Measurements from ENCODE around the gene GTPBP8. TPM values are rescaled to one million over a fixed set of nuclear protein-coding genes. Genes with fewer than 3 reads are reported as not detected.

Gene GTPBP8
- total and polyA plus RNA-seq, 2 of the 13 experiments (the other 11 are each of a cell fraction or from before 2014, with no cell fraction given): 12.5 to 16.7 TPM

GRCh38 chr3:112990672-112991602 is at the start of gene GTPBP8 (continued):
- TF ChIP-seq ZBTB34 (CRISPR knock-in tag; IDR thresholded peaks at IDR 0.05) (peak; percentile 75; the same call in 1 of the 2 replicates), HDAC1 (CRISPR knock-in tag; IDR thresholded peaks at IDR 0.05) (peak; percentile 85), ZNF44 (CRISPR knock-in tag; IDR thresholded peaks at IDR 0.05) (no peak), ZFY (CRISPR knock-in tag; IDR thresholded peaks at IDR 0.05) (peak; percentile 81), ZNF333 (CRISPR knock-in tag; IDR thresholded peaks at IDR 0.05; ENCODE audit: borderline replicate concordance) (no peak), ZNF737 (CRISPR knock-in tag; IDR thresholded peaks at IDR 0.05; ENCODE audit: borderline replicate concordance) (no peak; the same call in 1 of the 2 replicates), IRF2 (CRISPR knock-in tag; IDR thresholded peaks at IDR 0.05) (peak; percentile 40; the same call in 1 of the 2 replicates), SP4 (CRISPR knock-in tag; IDR thresholded peaks at IDR 0.05) (peak; percentile 80), ZNF354B (CRISPR knock-in tag; IDR thresholded peaks at IDR 0.05) (no peak), IRX3 (CRISPR knock-in tag; IDR thresholded peaks at IDR 0.05; ENCODE audit: borderline replicate concordance, low read depth) (0 out of 2 replicates have a peak, but pooled peaks have one; percentile 53), PRMT3 (CRISPR knock-in tag; IDR thresholded peaks at IDR 0.05; ENCODE audit: borderline replicate concordance, low read depth) (peak; percentile 6; the same call in 1 of the 2 replicates), DMAP1 (CRISPR knock-in tag; IDR thresholded peaks at IDR 0.05) (peak; percentile 82; the same call in 1 of the 2 replicates), TOPORS (CRISPR knock-in tag; IDR thresholded peaks at IDR 0.05) (peak; percentile 56), KAT7 (CRISPR knock-in tag; IDR thresholded peaks at IDR 0.05; ENCODE audit: borderline replicate concordance) (peak; percentile 69; the same call in 1 of the 2 replicates), TCF7L2 (IDR thresholded peaks at IDR 0.05; ENCODE audit: low read depth, low read length) (no peak), KLF16 (CRISPR knock-in tag; IDR thresholded peaks at IDR 0.05) (peak in 1 of 2 experiments; percentile 55; a peak in 1 of 4 replicates), WIZ (CRISPR knock-in tag; IDR thresholded peaks at IDR 0.05) (0 out of 2 replicates have a peak, but pooled peaks have one; percentile 33), RBM22 (optimal IDR thresholded peaks at IDR 0.05; ENCODE audit: low read length) (peak; percentile 64), ZNF570 (CRISPR knock-in tag; IDR thresholded peaks at IDR 0.05; ENCODE audit: borderline replicate concordance) (0 out of 2 replicates have a peak, but pooled peaks have one; percentile 72), AKAP8 (CRISPR knock-in tag; IDR thresholded peaks at IDR 0.05) (no peak; the same call in 1 of the 2 replicates), ZNF703 (CRISPR knock-in tag; IDR thresholded peaks at IDR 0.05; ENCODE audit: borderline replicate concordance) (peak; percentile 69; the same call in 1 of the 2 replicates), ZBTB3 (CRISPR knock-in tag; IDR thresholded peaks at IDR 0.05; ENCODE audit: borderline replicate concordance, low read depth) (0 out of 2 replicates have a peak, but pooled peaks have one; percentile 43), TBL1XR1 (IDR thresholded peaks at IDR 0.05; ENCODE audit: borderline replicate concordance, low read length, partially characterized antibody) (peak; percentile 22)
- TF ChIP-seq, protein P1, sequence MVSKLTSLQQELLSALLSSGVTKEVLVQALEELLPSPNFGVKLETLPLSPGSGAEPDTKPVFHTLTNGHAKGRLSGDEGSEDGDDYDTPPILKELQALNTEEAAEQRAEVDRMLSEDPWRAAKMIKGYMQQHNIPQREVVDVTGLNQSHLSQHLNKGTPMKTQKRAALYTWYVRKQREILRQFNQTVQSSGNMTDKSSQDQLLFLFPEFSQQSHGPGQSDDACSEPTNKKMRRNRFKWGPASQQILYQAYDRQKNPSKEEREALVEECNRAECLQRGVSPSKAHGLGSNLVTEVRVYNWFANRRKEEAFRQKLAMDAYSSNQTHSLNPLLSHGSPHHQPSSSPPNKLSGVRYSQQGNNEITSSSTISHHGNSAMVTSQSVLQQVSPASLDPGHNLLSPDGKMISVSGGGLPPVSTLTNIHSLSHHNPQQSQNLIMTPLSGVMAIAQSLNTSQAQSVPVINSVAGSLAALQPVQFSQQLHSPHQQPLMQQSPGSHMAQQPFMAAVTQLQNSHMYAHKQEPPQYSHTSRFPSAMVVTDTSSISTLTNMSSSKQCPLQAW (CRISPR knock-in tag; IDR thresholded peaks at IDR 0.05): peak; percentile 88
- TF ChIP-seq, protein P2, sequence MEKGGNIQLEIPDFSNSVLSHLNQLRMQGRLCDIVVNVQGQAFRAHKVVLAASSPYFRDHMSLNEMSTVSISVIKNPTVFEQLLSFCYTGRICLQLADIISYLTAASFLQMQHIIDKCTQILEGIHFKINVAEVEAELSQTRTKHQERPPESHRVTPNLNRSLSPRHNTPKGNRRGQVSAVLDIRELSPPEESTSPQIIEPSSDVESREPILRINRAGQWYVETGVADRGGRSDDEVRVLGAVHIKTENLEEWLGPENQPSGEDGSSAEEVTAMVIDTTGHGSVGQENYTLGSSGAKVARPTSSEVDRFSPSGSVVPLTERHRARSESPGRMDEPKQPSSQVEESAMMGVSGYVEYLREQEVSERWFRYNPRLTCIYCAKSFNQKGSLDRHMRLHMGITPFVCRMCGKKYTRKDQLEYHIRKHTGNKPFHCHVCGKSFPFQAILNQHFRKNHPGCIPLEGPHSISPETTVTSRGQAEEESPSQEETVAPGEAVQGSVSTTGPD (CRISPR knock-in tag; IDR thresholded peaks at IDR 0.05): no peak
